ENCODE results near the gene LRRN4CL. TPM values are rescaled to one million over a fixed set of nuclear protein-coding genes. Genes with fewer than 3 reads are reported as not detected.

LRRN4CL gene
- total and polyA plus RNA-seq, 2 of the 8 experiments (the other 6 are each of a cell fraction or from before 2014, with no cell fraction given), result 0.05 to 0.26 TPM

GRCh38 chr11:62664405-62665074 is 24.8 kb downstream of the LRRN4CL start:
- 0 out of 2 replicates have a peak overlapping the region, but pooled peaks have one; percentile 26 for H2AK5ac ChIP-seq (ENCODE audit: low read depth, low read length)
- H3K56ac ChIP-seq (replicated peaks; ENCODE audit: insufficient read length, low read depth, low read length), result peak overlapping the region; percentile 70
- H2BK20ac ChIP-seq (ENCODE audit: low read length), result no peak overlapping the region
- H3K23ac ChIP-seq (ENCODE audit: insufficient read length), result no peak overlapping the region
- peak overlapping the region; percentile 67 for H4K91ac ChIP-seq (replicated peaks; ENCODE audit: insufficient read length, low read length)
- no peak overlapping the region for H3K14ac ChIP-seq (ENCODE audit: insufficient read length)
- no peak for DNase-seq (ENCODE audit: low read depth in 1 of 2, low spot score in 2 of 2)
- H4K20me1 ChIP-seq (replicated peaks in 1 of 2; ENCODE audit: control insufficient read depth in 1 of 2, insufficient read depth in 2 of 2, low read length in 2 of 2), result peaks cover 5 to 6% of the 10 kb centered on the region in 2 experiments
- H3K4me3 ChIP-seq (ENCODE audit: extremely low read depth in 1 of 4, insufficient read depth in 2 of 4, low read depth in 3 of 4, low read length in 4 of 4), result peak overlapping the region; percentile 83 to 98 (median 95)
- H3K4me1 ChIP-seq (replicated peaks in 1 of 4; ENCODE audit: control insufficient read depth in 3 of 4, insufficient read depth in 4 of 4, low read length in 3 of 4), result peaks cover 4 to 11% (median 8%) of the 10 kb centered on the region in 4 experiments
- H2BK15ac ChIP-seq (ENCODE audit: low read length), result no peak overlapping the region
- H2BK5ac ChIP-seq (ENCODE audit: low read depth, low read length), result peak overlapping the region; percentile 58
- H3K36me3 ChIP-seq (ENCODE audit: control insufficient read depth in 2 of 4, insufficient read depth in 4 of 4, low read length in 3 of 4), result peaks cover 11 to 37% (median 20%) of the 10 kb centered on the region in 4 experiments
- H3K79me2 ChIP-seq (ENCODE audit: control insufficient read depth in 1 of 2, insufficient read depth in 2 of 2, low read length in 2 of 2), result peaks cover 7 to 33% of the 10 kb centered on the region in 2 experiments; a peak in 3 of 4 replicates
- H3K79me1 ChIP-seq (ENCODE audit: low read depth, low read length), result peaks cover 5% of the 10 kb centered on the region
- WGBS, 2 experiments (ENCODE audit: extremely low coverage in 1 of 2, insufficient coverage in 1 of 2, insufficient read length in 1 of 2, insufficient replicate concordance in 2 of 2, low coverage in 1 of 2, low lambda C conversion rate in 2 of 2, missing lambda C conversion rate in 1 of 2), result 3% methylated on average over 36 of the region's 36 CpGs; no CpG with 5 or more reads in 1 of the 2 experiments
- peak overlapping the region; percentile 75 for H3K18ac ChIP-seq (ENCODE audit: extremely low read depth, low read length)
- no peak for FAIRE-seq
- TF ChIP-seq KDM4A (IDR thresholded peaks at IDR 0.05; ENCODE audit: low read depth, low read length, severe bottlenecking) (peak; percentile 43), MAX (IDR thresholded peaks at IDR 0.05) (peak; percentile 16; the same call in 1 of the 2 replicates), SRF (IDR thresholded peaks at IDR 0.05; ENCODE audit: low read depth, low read length) (no peak), GTF2F1 (IDR thresholded peaks at IDR 0.05; ENCODE audit: borderline replicate concordance, low read depth, low read length) (no peak), SIN3A (conservative IDR thresholded peaks at IDR 0.05 in 1 of 2, IDR thresholded peaks at IDR 0.05 in 1 of 2; ENCODE audit: low read depth in 1 of 2, low read length in 2 of 2) (peak in 1 of 2 experiments; percentile 53; a peak in 2 of 4 replicates), CBX8 (IDR thresholded peaks at IDR 0.05; ENCODE audit: borderline replicate concordance, low read depth, low read length) (no peak), ASH2L (IDR thresholded peaks at IDR 0.05; ENCODE audit: low read length) (peak; percentile 41), SUZ12 (IDR thresholded peaks at IDR 0.05; ENCODE audit: low read length) (no peak)
- H3K9me3 ChIP-seq (ENCODE audit: insufficient read depth in 2 of 2, low read depth in 1 of 2, low read length in 1 of 2), result no peaks in the 10 kb centered on the region
- peak overlapping the region; percentile 56 to 77 for H3K4me2 ChIP-seq (ENCODE audit: insufficient read depth in 1 of 2, low read depth in 2 of 2, low read length in 2 of 2)
- H3K27ac ChIP-seq (ENCODE audit: low read depth, low read length), result peak overlapping the region; percentile 81
- H2BK12ac ChIP-seq (ENCODE audit: low read depth, low read length), result 0 out of 2 replicates have a peak overlapping the region, but pooled peaks have one; percentile 39
- peaks cover 12% of the 10 kb centered on the region for H3K23me2 ChIP-seq (ENCODE audit: low read depth, low read length)
- no peak overlapping the region for H2AFZ ChIP-seq (ENCODE audit: low read length)
- H3K27me3 ChIP-seq (replicated peaks in 1 of 4; ENCODE audit: control insufficient read depth in 3 of 4, extremely low read depth in 1 of 4, insufficient read depth in 3 of 4, low read length in 3 of 4), result no peaks in the 10 kb centered on the region
- peak overlapping the region; percentile 91 for H4K5ac ChIP-seq (ENCODE audit: insufficient read length, low read depth, low read length)
- H2BK120ac ChIP-seq (replicated peaks; ENCODE audit: low read depth, low read length), result no peak overlapping the region
- peak overlapping the region; percentile 97 for H4K8ac ChIP-seq (ENCODE audit: extremely low read depth, insufficient read depth, low read length)
- ChIA-PET POLR2A (ENCODE audit: partially characterized antibody) (interaction anchor here (0.6 to 61.4 kb wide), 69 partner anchors 4 to 1666 kb away, joined by 3 to 2041 read pairs (median 6); partner anchors contain the start of genes B3GAT3, BSCL2, C11orf98 and CSKMT), CTCF (ENCODE audit: partially characterized antibody) (interaction anchor here (0.7 to 1.9 kb wide), 17 partner anchors 9 to 287 kb away, joined by 3 to 6 read pairs (median 3); partner anchors contain the start of genes B3GAT3, BSCL2, GNG3 and INTS5)
- H3K4ac ChIP-seq (replicated peaks; ENCODE audit: insufficient read length, low read depth, low read length), result peak overlapping the region; percentile 65
- peak overlapping the region; percentile 76 to 88 (median 82) for H3K9ac ChIP-seq (replicated peaks in 1 of 4; ENCODE audit: extremely low read depth in 1 of 4, low read depth in 3 of 4, low read length in 3 of 4)

Measured in H1 (cell line).